ENCODE data around the gene CNKSR1. TPM values are rescaled to one million over a fixed set of nuclear protein-coding genes. Genes with fewer than 3 reads are reported as not detected.

CNKSR1 gene
- total and polyA plus RNA-seq, 2 of the 8 experiments (the other 6 are each of a cell fraction or from before 2014, with no cell fraction given): 13.9 to 14.5 TPM

- no peak for TF ChIP-seq GTF2F1 (IDR thresholded peaks at IDR 0.05; ENCODE audit: borderline replicate concordance, low read depth, low read length)
- no peak for TF ChIP-seq KDM1A (IDR thresholded peaks at IDR 0.05; ENCODE audit: borderline replicate concordance, low read length)
- peak; percentile 100 for TF ChIP-seq CREB1 (IDR thresholded peaks at IDR 0.05)
- no peak for TF ChIP-seq KDM5A (IDR thresholded peaks at IDR 0.05; ENCODE audit: low read length)
- TF ChIP-seq ASH2L (IDR thresholded peaks at IDR 0.05; ENCODE audit: low read length): peak; percentile 92
- TF ChIP-seq HDAC2 (IDR thresholded peaks at IDR 0.05; ENCODE audit: borderline replicate concordance in 1 of 2, low read depth in 2 of 2, low read length in 2 of 2): peak in 1 of 2 experiments; percentile 69; a peak in 1 of 4 replicates
- no peak for TF ChIP-seq SUZ12 (IDR thresholded peaks at IDR 0.05; ENCODE audit: low read length)
- peak; percentile 53; the same call in 1 of the 2 replicates for TF ChIP-seq RBBP5 (IDR thresholded peaks at IDR 0.05; ENCODE audit: borderline replicate concordance, low read depth, low read length)
- 0 out of 2 replicates have a peak, but pooled peaks have one; percentile 3 for TF ChIP-seq CEBPB (IDR thresholded peaks at IDR 0.05; ENCODE audit: low read depth, low read length)
- TF ChIP-seq JUN (IDR thresholded peaks at IDR 0.05; ENCODE audit: low read depth, low read length): peak; percentile 85; the same call in 1 of the 2 replicates
- no peak for TF ChIP-seq CHD1 (IDR thresholded peaks at IDR 0.05; ENCODE audit: low read depth, low read length)
- TF ChIP-seq POLR2A (IDR thresholded peaks at IDR 0.05; ENCODE audit: control extremely low read depth in 1 of 2, low read depth in 2 of 2, low read length in 2 of 2): peak in 1 of 2 experiments; percentile 86; a peak in 2 of 3 replicates
- peak in 2 of 3 experiments; percentile 84 to 96; a peak in 3 of 4 replicates for TF ChIP-seq CTCF (IDR thresholded peaks at IDR 0.05; ENCODE audit: control extremely low read depth in 1 of 3, insufficient read depth in 1 of 3, low read depth in 1 of 3, low read length in 3 of 3)
- no peak for TF ChIP-seq SAP30 (IDR thresholded peaks at IDR 0.05; ENCODE audit: insufficient read depth, insufficient replicate concordance, low read length)
- peak; percentile 89 for TF ChIP-seq POLR2AphosphoS5 (IDR thresholded peaks at IDR 0.05; ENCODE audit: low read depth, low read length)
- TF ChIP-seq TBP (IDR thresholded peaks at IDR 0.05; ENCODE audit: low read depth, low read length): peak; percentile 66; the same call in 1 of the 2 replicates
Observed at GRCh38 chr1:26169669-26170471, 7.4 kb upstream of the CNKSR1 start, which contains the start of gene ZNF593 (continued).
